GM23248 (cell line): ENCODE results near the gene STEAP2.

ENCODE experiments used
- EZH2 ChIP-seq: fragments of 200-600 bp; sonication (generic); IDR thresholded peaks from 2 replicates; pipeline ENCODE4 v1.6.1; 2018; ENCODE audit warnings: antibody characterized with exemption, mild to moderate bottlenecking; ENCODE audit not compliant: insufficient read depth, poor library complexity, severe bottlenecking
- EZH2phosphoT487 ChIP-seq: fragments of 200-600 bp; sonication (generic); IDR thresholded peaks from 2 replicates; pipeline ENCODE4 v1.6.1; 2018; ENCODE audit warnings: antibody characterized with exemption, moderate library complexity, mild to moderate bottlenecking, low read depth; ENCODE audit not compliant: insufficient read depth

- no peak for TF ChIP-seq EZH2
- no peak for TF ChIP-seq EZH2phosphoT487
Measured at GRCh38 chr7:90172121-90172520, 39.4 kb upstream of the STEAP2 start.
